Neural cell (in vitro differentiated cells): ENCODE data around the gene ADSL. TPM values are rescaled to one million over a fixed set of nuclear protein-coding genes. Genes with fewer than 3 reads are reported as not detected.

ENCODE experiments used
- H2AFZ ChIP-seq: fragments of 200-600, 300-800 bp; sonication (generic), shearing (Covaris generic); 2 replicates; pipeline ENCODE4 v1.6.0; 2014; ENCODE audit warnings: low read depth, mild to moderate bottlenecking, antibody characterized with exemption, low read length, moderate library complexity
- H3F3A ChIP-seq: fragments of 200-600 bp; shearing (Covaris generic); 2 replicates; pipeline ENCODE4 v1.6.1; 2016; ENCODE audit warnings: mild to moderate bottlenecking, moderate library complexity, mixed read lengths, antibody characterized with exemption, low read length; ENCODE audit not compliant: insufficient read depth, poor library complexity, severe bottlenecking
- H3K27ac ChIP-seq: fragments of 200-600, 300-800 bp; sonication (generic), shearing (Covaris generic); 2 replicates; pipeline ENCODE4 v1.5.1; 2014; ENCODE audit warnings: mild to moderate bottlenecking, low read length, moderate library complexity
- H3K27me3 ChIP-seq: fragments of 300-800, 200-600 bp; sonication (generic), shearing (Covaris generic); 2 replicates; pipeline ENCODE4 v1.6.0; 2014; ENCODE audit warnings: mild to moderate bottlenecking, low read depth, low read length, moderate library complexity; ENCODE audit not compliant: insufficient read depth
- H3K36me3 ChIP-seq: fragments of 300-800, 200-600 bp; sonication (generic), shearing (Covaris generic); 2 replicates; pipeline ENCODE4 v1.5.1; 2014; ENCODE audit warnings: mild to moderate bottlenecking, antibody characterized with exemption, low read length, moderate library complexity; ENCODE audit not compliant: insufficient read depth
- H3K4me2 ChIP-seq: fragments of 300-800, 200-600 bp; sonication (generic), shearing (Covaris generic); 2 replicates; pipeline ENCODE4 v1.6.0; 2014; ENCODE audit warnings: mild to moderate bottlenecking, low read length
- H3K4me3 ChIP-seq: fragments of 300-800, 200-600 bp; sonication (generic), shearing (Covaris generic); 2 replicates; pipeline ENCODE4 v1.5.1; 2014; ENCODE audit warnings: mild to moderate bottlenecking, low read length, moderate library complexity
- H3K79me2 ChIP-seq: fragments of 200-600 bp; shearing (Covaris generic); replicated peaks from 2 replicates; pipeline ENCODE4 v1.6.0; 2014; ENCODE audit warnings: mild to moderate bottlenecking, low read length, moderate library complexity; ENCODE audit not compliant: insufficient read depth
- H3K9ac ChIP-seq: fragments of 300-800, 200-600 bp; sonication (generic), shearing (Covaris generic); 2 replicates; pipeline ENCODE4 v1.6.1; 2016; ENCODE audit warnings: mild to moderate bottlenecking, low read length, mixed read lengths
- H3K9me2 ChIP-seq: fragments of 200-600 bp; shearing (Covaris generic); 2 replicates; pipeline ENCODE4 v1.6.1; 2016; ENCODE audit warnings: mild to moderate bottlenecking, low read length, mixed read lengths; ENCODE audit not compliant: insufficient read depth
- H3K9me3 ChIP-seq: fragments of 200-600, 300-800 bp; sonication (generic), shearing (Covaris generic); 2 replicates; pipeline ENCODE4 v1.6.1; 2016; ENCODE audit warnings: mild to moderate bottlenecking, mixed run types, low read length, moderate library complexity, mixed read lengths
- H4K20me1 ChIP-seq: fragments of 200-600 bp; shearing (Covaris generic); 2 replicates; pipeline ENCODE4 v1.6.1; 2016; ENCODE audit warnings: mild to moderate bottlenecking, mixed run types; ENCODE audit not compliant: insufficient read depth
- CTCF ChIP-seq: fragments of 450-650 bp; IDR thresholded peaks from 2 replicates; pipeline ENCODE4 v1.5.1; 2014; ENCODE audit warnings: antibody characterized with exemption, mild to moderate bottlenecking, moderate library complexity; ENCODE audit not compliant: poor library complexity, severe bottlenecking
- EP300 ChIP-seq: fragments of 450-650 bp; conservative IDR thresholded peaks from 2 replicates; pipeline ENCODE4 v1.6.1; 2014; ENCODE audit warnings: antibody characterized with exemption, mild to moderate bottlenecking, moderate library complexity; ENCODE audit not compliant: poor library complexity, severe bottlenecking
- EZH2 ChIP-seq: fragments of 200-600, 300-800 bp; shearing (Covaris generic), sonication (generic); IDR thresholded peaks from 2 replicates; pipeline ENCODE4 v1.6.1; 2014; ENCODE audit warnings: antibody characterized with exemption, low read length, borderline replicate concordance, mild to moderate bottlenecking; ENCODE audit not compliant: insufficient read depth, poor library complexity, severe bottlenecking
- MXI1 ChIP-seq: fragments of 450-650 bp; conservative IDR thresholded peaks from 2 replicates; pipeline ENCODE4 v1.6.1; 2014; ENCODE audit warnings: antibody characterized with exemption, mild to moderate bottlenecking; ENCODE audit not compliant: poor library complexity, severe bottlenecking
- POLR2AphosphoS5 ChIP-seq: IDR thresholded peaks from 2 replicates; pipeline ENCODE4 v1.6.1; 2012
- RAD21 ChIP-seq: fragments of 450-650 bp; conservative IDR thresholded peaks from 2 replicates; pipeline ENCODE4 v1.6.1; 2014; ENCODE audit warnings: antibody characterized with exemption, mild to moderate bottlenecking, moderate library complexity
- REST ChIP-seq: IDR thresholded peaks from 2 replicates; pipeline ENCODE4 v1.6.1; 2012; ENCODE audit warnings: borderline replicate concordance
- SMC3 ChIP-seq: fragments of 450-650 bp; conservative IDR thresholded peaks from 2 replicates; pipeline ENCODE4 v1.6.1; 2014; ENCODE audit warnings: antibody characterized with exemption, mild to moderate bottlenecking, moderate library complexity; ENCODE audit not compliant: poor library complexity
- TAF1 ChIP-seq: IDR thresholded peaks from 2 replicates; pipeline ENCODE4 v1.6.1; 2012; ENCODE audit warnings: low read depth
- polyA plus RNA-seq: library from polyadenylated mRNA; depleted of rRNA; stranded (reverse); fragments of >200 nt; gene quantifications from 2 replicates; pipeline ENCODE4 v1.2.3, GENCODE V29; 2014

The ADSL gene
- polyA plus RNA-seq, 1 donor from 2014 or later, result 112 TPM

GRCh38 chr22:40433416-40434090 is 87.3 kb downstream of the ADSL start:
- H3K27ac ChIP-seq, result no peak overlapping the region
- no peaks in the 10 kb centered on the region for H3K9me2 ChIP-seq

GRCh38 chr22:40434106-40434505 is 87.8 kb downstream of the ADSL start:
- no peak overlapping the region for H3K4me3 ChIP-seq
- no peak overlapping the region for H2AFZ ChIP-seq
- H3K9me3 ChIP-seq, result no peaks in the 10 kb centered on the region
- H3K27ac ChIP-seq, result no peak overlapping the region
- H3K4me2 ChIP-seq, result no peak overlapping the region
- H3K36me3 ChIP-seq, result no peaks in the 10 kb centered on the region
- no peaks in the 10 kb centered on the region for H3K79me2 ChIP-seq
- H3F3A ChIP-seq, result no peaks in the 10 kb centered on the region
- peaks cover 4% of the 10 kb centered on the region for H4K20me1 ChIP-seq
- no peaks in the 10 kb centered on the region for H3K9me2 ChIP-seq
- no peaks in the 10 kb centered on the region for H3K27me3 ChIP-seq
- no peak overlapping the region for H3K9ac ChIP-seq
- TF ChIP-seq POLR2AphosphoS5 (no peak), MXI1 (no peak), SMC3 (no peak), REST (no peak), TAF1 (no peak), EP300 (no peak), EZH2 (no peak), RAD21 (no peak)

More at GRCh38 chr22:40433416-40434090, 87.3 kb downstream of the ADSL start:
- no peaks in the 10 kb centered on the region for H3K9me3 ChIP-seq
- no peaks in the 10 kb centered on the region for H3K79me2 ChIP-seq
- H3K36me3 ChIP-seq, result no peaks in the 10 kb centered on the region
- peaks cover 4% of the 10 kb centered on the region for H4K20me1 ChIP-seq
- no peak overlapping the region for H3K9ac ChIP-seq
- H3K27me3 ChIP-seq, result no peaks in the 10 kb centered on the region
- no peak overlapping the region for H2AFZ ChIP-seq
- H3F3A ChIP-seq, result no peaks in the 10 kb centered on the region
- TF ChIP-seq EP300 (no peak), MXI1 (no peak), CTCF (no peak), RAD21 (no peak), POLR2AphosphoS5 (no peak), SMC3 (no peak), EZH2 (no peak), REST (no peak), TAF1 (no peak)
- no peak overlapping the region for H3K4me2 ChIP-seq
- no peak overlapping the region for H3K4me3 ChIP-seq
